Bone marrow (tissue), 2 donors: ENCODE measurements around the gene DLG1.
"Not testable (repeated sequence)": the region's sequence is repeated elsewhere in the genome, so short reads cannot be mapped to it uniquely, and the experiment has no call there.

Source experiments
- DNase-seq, 2 donors: peaks; one replicate each; lab custom pipeline; 2025; lab: John Stamatoyannopoulos, UW

DLG1 gene

GRCh38 chr3:197209366-197210260 lies 88.8 kb downstream of the DLG1 start:
- no peak for DNase-seq

DNA sequence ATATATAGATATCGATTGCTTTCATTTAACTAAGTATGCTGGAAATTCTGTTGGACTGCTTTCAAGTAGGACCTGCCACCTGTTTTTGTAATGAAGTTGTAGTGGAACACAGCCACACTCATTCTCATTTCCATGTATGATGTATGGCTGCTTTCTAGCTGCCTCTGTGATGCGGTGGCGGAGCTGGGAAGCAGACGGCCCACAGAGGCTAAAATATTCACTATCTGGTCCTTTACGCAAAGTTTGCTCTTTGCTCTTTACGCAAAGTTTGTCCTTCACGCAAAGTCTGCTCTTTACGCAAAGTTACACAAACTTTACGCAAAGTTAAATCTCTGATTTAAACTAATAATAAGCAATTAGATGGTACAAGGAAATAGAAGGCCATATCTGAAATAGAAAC lies 91.5 kb downstream of the DLG1 start:
- no peak for DNase-seq

DNA sequence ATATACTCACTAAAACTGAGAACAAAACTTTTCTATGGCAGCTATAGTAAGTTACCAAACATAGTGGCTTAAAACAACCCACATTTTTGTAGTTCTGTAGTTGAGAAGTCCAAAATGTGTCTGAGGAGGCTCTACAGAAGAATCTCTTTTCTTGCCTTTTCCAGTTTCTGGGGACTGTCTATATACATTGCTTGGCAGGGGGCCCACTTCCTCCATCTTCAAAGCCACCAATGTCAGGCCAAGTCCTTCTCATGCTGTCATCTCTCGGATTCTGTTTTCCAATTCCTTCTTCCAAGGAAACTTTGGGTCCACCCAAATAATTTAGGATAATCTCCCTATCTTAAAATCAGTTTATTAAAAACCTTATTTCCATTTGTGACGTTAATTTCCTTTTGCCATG lies 92.7 kb downstream of the DLG1 start:
- DNase-seq = no peak

DNA sequence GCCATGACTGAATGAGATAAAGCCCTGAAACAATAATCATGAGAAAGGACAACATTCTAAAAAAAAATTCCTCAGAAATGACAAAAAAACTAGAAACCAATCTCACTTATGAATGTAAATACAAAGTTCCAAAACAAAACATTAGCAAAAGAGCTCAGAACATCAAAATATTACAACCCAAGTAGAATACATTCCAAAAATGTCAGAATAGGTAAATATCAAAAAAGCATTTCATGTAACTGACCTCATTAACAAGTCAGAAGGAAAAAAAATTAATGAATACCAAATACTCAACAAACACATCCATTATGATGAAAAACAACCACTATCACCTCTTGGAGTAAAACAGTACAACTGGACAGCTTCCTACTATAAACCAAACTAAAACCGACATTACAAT lies 93.1 kb downstream of the DLG1 start:
- DNase-seq = no peak

GRCh38 chr3:197204736-197205135 lies 93.7 kb downstream of the DLG1 start:
- no peak for DNase-seq

DNA sequence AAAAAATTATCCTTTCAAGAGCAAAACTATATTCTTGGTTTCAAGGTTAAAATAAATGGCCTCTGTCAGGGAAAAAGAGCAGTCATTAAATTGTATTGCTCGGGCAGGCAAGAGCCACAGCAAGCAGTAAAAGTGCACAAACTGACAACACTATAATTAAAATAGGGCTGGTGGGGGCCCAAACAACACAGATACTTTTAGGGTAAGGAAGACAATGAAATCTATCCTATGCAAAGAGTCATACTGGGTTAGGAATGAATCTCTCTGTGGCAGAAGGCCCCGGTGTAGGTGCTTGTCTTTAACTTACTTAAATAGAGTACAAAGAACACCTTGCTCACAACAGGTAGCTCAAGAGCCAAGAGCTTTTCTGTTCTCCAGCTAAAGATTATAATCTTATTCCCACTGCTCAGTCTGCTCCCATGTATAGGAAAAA lies 94.7 kb downstream of the DLG1 start:
- DNase-seq = no peak

GRCh38 chr3:197202694-197203093 lies 95.7 kb downstream of the DLG1 start:
- DNase-seq = no peak

- DNase-seq = no peak
These were observed 96.5 kb downstream of the DLG1 start for GRCh38 chr3:197201791-197202452.

- DNase-seq = not testable (repeated sequence)
These were observed 97.6 kb downstream of the DLG1 start for GRCh38 chr3:197200856-197201255.

- DNase-seq = no peak
These were observed 101.1 kb downstream of the DLG1 start for GRCh38 chr3:197197334-197197733.

GRCh38 chr3:197196192-197196591 lies 102.2 kb downstream of the DLG1 start:
- no peak for DNase-seq

GRCh38 chr3:197195326-197195725 lies 103.1 kb downstream of the DLG1 start:
- no peak for DNase-seq

DNA sequence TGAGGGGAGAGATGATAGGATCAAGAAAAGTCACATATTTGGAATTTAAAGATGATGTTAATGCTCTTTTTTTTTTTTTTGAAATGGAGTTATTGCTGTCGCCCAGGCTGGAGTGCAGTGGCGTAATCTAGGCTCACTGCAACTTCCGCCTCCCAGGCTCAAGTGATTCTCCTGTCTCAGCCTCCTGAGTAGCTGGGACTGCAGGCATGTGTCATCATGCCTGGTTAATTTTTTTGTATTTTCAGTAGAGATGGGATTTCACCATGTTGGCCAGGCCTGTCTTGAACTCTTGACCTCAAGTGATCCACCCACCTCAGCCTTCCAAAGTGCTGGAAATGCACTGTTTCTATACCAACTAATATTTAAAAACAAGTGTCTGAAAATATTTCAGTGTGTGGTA lies 104.7 kb downstream of the DLG1 start:
- not testable (repeated sequence) for DNase-seq

DNA sequence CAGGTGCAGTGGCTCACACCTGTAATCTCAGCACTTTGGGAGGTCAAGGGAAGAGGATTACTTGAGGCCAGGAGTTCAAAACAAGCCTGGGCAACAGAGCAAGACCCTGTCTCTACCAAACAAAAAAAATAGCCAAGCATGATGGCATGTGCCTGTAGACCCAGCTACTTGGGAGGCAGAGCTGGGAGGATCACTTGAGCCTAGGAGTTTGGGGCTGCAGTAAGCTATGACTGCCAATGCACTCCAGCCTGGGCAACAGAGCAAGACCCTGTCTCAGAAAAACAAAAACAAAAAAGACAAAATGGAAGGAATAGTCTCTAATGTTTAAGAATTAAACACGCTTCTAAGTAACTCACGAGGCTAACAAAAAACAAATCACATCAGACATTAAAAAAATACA lies 106.5 kb downstream of the DLG1 start:
- no peak for DNase-seq

- DNase-seq = no peak
These were observed 108.8 kb downstream of the DLG1 start for GRCh38 chr3:197189623-197190022.

DNA sequence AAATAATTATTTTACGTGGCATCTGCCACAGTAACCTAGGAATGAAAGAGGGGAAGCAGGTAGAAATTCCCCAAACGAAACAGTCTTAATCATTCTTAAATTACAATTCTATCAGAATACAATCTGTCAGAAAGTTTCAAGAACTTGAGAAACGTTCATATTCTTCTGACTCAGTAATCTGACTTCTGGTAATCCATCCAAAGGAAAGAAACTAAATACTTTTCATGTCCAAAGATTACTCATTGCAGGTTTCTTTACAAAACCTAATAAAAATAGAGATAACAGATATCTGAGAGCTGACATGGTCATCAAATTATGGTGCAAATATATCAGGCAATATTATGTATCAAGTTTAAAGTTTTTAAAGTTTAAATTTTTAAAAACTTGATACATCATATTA lies 109.4 kb downstream of the DLG1 start:
- DNase-seq = no peak

GRCh38 chr3:197186887-197187588 lies 111.4 kb downstream of the DLG1 start:
- DNase-seq = peak in 1 of 2 donors; percentile 57

DNA sequence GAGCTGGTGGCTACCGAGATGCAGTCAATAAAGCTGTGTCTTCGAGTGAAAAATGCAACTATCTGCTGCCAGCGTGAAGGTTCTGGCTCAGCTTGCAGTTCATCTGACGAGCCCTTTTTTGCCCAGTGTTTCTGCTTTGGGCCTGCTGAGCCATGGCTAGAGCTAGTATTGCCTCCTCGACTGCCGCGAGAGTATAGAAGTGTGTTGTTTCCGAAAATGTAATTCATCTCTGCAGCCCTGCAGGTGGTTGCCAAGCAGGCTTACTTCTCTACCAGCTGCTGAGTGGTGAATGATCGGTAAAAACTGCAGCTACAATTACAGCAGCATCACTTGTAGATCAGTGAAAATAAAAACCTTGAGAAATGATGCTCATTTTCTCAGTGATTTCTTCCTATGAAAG lies 114.8 kb downstream of the DLG1 start:
- no peak for DNase-seq

DNA sequence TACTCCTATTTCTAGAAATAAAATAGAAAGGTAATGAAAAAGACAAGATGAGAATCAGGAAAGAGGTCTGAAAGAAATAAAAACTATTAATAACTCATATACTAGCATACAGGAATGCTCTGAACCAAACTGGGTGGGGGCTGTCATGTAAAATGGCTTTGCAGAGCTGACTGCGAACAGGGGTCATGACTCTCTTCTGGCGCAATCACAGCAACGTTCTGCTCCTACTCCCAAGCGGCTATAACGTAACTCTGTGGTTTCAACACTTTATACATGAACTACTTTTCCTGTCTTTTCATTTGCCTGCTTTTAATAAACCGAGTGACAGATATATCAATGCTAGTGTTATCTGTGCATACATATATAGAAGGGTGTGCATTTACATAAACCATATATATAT lies 116.7 kb downstream of the DLG1 start:
- no peak for DNase-seq

DNA sequence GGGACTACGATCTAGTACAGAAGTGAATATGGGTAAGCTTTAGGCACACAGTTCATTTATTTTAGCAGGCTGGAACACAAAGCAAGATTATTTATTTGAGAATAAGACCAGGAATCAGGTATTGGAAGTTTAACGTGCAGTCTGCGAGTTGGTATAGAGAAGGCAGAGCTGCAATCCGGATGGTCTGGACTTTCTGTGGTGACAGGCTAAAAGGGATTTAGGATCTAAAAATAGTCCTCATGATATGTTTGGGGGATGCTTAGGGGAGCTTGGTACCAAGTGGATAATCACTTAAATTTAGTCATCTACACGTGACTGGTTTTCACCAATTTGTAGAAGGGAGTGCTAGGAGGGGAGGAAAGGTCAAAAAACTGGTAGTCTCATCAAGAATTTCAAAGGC lies 119.4 kb downstream of the DLG1 start:
- no peak for DNase-seq

DNA sequence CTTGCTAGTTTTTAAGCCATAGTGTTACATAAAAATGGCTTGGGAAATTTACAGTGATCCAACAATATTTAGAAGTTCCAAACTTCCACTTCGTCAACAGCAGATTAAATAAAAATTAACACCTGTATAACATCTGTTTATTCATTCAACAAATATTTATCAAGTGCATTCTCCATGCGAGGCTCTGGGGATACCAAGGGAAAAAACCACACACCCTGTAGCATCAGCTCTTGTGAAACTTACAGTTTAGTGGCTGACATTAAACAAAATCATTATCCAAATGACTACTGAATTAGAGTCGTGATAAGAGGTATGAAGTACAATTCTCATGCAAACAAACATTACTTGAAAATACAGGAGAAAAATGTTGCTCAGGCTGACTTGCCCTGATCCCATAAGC lies 122.9 kb downstream of the DLG1 start:
- no peak for DNase-seq

- no peak for DNase-seq
These were observed 123.5 kb downstream of the DLG1 start for GRCh38 chr3:197174927-197175326.

DNA sequence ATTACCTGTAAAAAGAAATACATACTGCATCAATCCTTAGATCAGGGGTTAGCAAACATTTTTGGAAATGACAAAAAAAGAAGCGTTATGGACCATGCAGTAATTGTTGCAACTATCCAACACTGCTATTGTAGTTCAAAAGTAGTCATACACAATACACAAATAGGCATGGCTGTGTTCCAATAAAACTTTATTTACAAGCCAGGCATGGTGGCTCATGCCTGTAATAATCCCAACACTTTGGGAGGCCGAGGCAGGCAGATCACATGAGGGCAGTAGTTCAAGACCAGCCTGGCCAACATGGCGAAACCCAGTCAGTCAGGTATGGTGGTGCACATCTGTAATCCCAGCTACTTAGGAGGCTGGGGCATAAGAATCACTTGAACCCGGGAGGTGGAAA lies 124.8 kb downstream of the DLG1 start:
- DNase-seq = no peak
